Measurements from ENCODE around the gene CBY1. TPM values are rescaled to one million over a fixed set of nuclear protein-coding genes. Genes with fewer than 3 reads are reported as not detected.
"Not testable (repeated sequence)": the region's sequence is repeated elsewhere in the genome, so short reads cannot be mapped to it uniquely, and the experiment has no call there.

CBY1 gene
- 15.5 and 20.3 TPM in 2 replicates for total RNA-seq
- polyA plus RNA-seq (2012) = 41.4 TPM

- DNase-seq (ENCODE audit: low read depth) = peak; percentile 88
These were observed at the start of gene CBY1, which contains the start of gene FAM227A for GRCh38 chr22:38656256-38657044. Gene CBY1 (plus strand): TSS chr22:38656638. CDS start chr22:38668055, 11,417 bp downstream. Gene FAM227A (minus strand): TSS chr22:38656392. CDS start chr22:38650168, 6,224 bp downstream.

GRCh38 chr22:38607680-38608079 is 48.8 kb upstream of the CBY1 start:
- no peak for DNase-seq (ENCODE audit: low read depth)

GRCh38 chr22:38608992-38609750 is 47.3 kb upstream of the CBY1 start:
- DNase-seq (ENCODE audit: low read depth) = no peak

GRCh38 chr22:38610234-38610633 is 46.2 kb upstream of the CBY1 start:
- no peak for DNase-seq (ENCODE audit: low read depth)

GRCh38 chr22:38611559-38611958 is 44.9 kb upstream of the CBY1 start:
- DNase-seq (ENCODE audit: low read depth) = no peak

- no peak for DNase-seq (ENCODE audit: low read depth)
These were observed 44.0 kb upstream of the CBY1 start for GRCh38 chr22:38612217-38613006.

- no peak for DNase-seq (ENCODE audit: low read depth)
These were observed 42.9 kb upstream of the CBY1 start for GRCh38 chr22:38613588-38613987.

GRCh38 chr22:38614332-38615063 is 41.9 kb upstream of the CBY1 start:
- DNase-seq (ENCODE audit: low read depth) = peak; percentile 53

- DNase-seq (ENCODE audit: low read depth) = not testable (repeated sequence)
These were observed 41.4 kb upstream of the CBY1 start for GRCh38 chr22:38615064-38615405.

- DNase-seq (ENCODE audit: low read depth) = no peak
These were observed 38.2 kb upstream of the CBY1 start for GRCh38 chr22:38618258-38618657.

GRCh38 chr22:38618682-38619081 is 37.8 kb upstream of the CBY1 start:
- no peak for DNase-seq (ENCODE audit: low read depth)

- no peak for DNase-seq (ENCODE audit: low read depth)
These were observed 33.1 kb upstream of the CBY1 start for GRCh38 chr22:38623351-38623750.

GRCh38 chr22:38628444-38628843 is 28.0 kb upstream of the CBY1 start:
- DNase-seq (ENCODE audit: low read depth) = peak; percentile 13

GRCh38 chr22:38629108-38629507 is 27.3 kb upstream of the CBY1 start:
- no peak for DNase-seq (ENCODE audit: low read depth)

GRCh38 chr22:38631724-38632123 is 24.7 kb upstream of the CBY1 start:
- no peak for DNase-seq (ENCODE audit: low read depth)

GRCh38 chr22:38632528-38632927 is 23.9 kb upstream of the CBY1 start:
- no peak for DNase-seq (ENCODE audit: low read depth)

- peak; percentile 50 for DNase-seq (ENCODE audit: low read depth)
These were observed 18.2 kb upstream of the CBY1 start for GRCh38 chr22:38638216-38638615.

GRCh38 chr22:38638728-38639127 is 17.7 kb upstream of the CBY1 start:
- peak; percentile 40 for DNase-seq (ENCODE audit: low read depth)

- DNase-seq (ENCODE audit: low read depth) = no peak
These were observed 14.9 kb upstream of the CBY1 start for GRCh38 chr22:38641476-38642040.

GRCh38 chr22:38644245-38644644 is 12.2 kb upstream of the CBY1 start:
- not testable (repeated sequence) for DNase-seq (ENCODE audit: low read depth)

- DNase-seq (ENCODE audit: low read depth) = no peak
These were observed 11.0 kb upstream of the CBY1 start for GRCh38 chr22:38645430-38645829.

All from myocyte (in vitro differentiated cells).